OCI-M1 (cell line): ENCODE results near the gene AMIGO2.

Experiments used
- DNase-seq: peaks from one replicate; lab custom pipeline; 2025; lab: John Stamatoyannopoulos, UW

The AMIGO2 gene

GRCh38 chr12:47033789-47034555 is 45.8 kb downstream of the AMIGO2 start:
- peak; percentile 32 for DNase-seq

- no peak for DNase-seq
These were observed 46.7 kb downstream of the AMIGO2 start for GRCh38 chr12:47033081-47033480.

GRCh38 chr12:47032644-47033043 is 47.1 kb downstream of the AMIGO2 start:
- peak; percentile 87 for DNase-seq

- DNase-seq: no peak
These were observed 49.9 kb downstream of the AMIGO2 start for GRCh38 chr12:47029903-47030302.

GRCh38 chr12:47028981-47029708 is 50.6 kb downstream of the AMIGO2 start:
- DNase-seq: no peak

- no peak for DNase-seq
These were observed 51.6 kb downstream of the AMIGO2 start for GRCh38 chr12:47028186-47028585.
